ENCODE data around the gene ERN2.
"Not testable (repeated sequence)": the region's sequence is repeated elsewhere in the genome, so short reads cannot be mapped to it uniquely, and the experiment has no call there.

Gene ERN2

DNA sequence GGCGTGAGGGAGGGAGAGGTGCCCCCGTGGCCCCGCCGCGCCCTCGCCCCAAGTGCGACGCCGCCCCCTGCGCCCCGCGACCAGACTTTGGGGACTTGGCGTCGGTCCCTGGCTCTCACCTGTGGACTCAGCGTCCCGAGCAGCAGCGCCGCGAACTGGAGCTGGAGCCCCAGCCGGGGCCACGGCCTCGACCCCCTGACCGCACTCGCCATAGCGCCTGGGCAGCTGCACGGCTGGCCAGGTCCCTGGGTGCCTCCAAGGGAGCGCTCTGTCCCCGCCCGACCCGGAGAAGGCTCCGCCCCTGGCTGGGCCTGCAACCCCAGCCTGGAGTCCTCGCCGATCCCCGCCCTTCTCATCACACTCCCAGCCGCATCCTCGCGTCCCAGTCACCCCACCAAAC lies at the start of gene ERN2:
Gene ERN2, minus strand, starts transcription at position 247 of the 400 bp plus-strand sequence. Its CDS starts 35 bp downstream, at position 212.
- DNase-seq: no peak

DNA sequence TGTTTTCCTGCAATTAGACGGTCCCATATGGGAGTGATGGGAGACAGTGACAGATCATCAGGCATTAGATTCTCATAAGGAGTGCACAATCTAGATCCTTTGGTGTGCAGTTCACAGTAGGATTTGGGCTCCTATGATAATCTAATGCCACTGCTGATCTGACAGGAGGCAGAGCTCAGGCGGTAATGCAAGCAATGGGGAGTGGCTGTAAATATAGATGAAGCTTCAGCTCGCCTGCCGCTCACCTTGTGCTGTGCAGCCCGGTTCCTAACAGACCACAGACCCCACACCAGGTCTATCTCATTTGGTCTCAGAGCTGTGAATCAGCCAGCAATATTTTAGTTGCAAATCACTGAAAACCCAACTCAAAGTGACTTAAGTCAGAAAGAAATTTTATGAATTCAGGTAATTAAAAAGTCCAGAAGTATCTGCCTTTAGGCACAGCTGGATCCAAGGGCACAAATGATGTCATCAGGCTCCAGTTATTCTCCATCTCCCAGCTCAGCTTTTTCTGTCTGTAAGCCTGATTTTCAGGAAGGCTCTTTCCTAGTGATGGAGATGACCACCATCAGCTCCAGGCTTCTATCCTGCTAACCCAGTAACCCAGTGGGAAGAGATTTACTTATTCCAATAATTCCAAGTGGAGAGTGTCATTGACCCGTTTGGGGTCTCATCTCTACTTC lies 45.1 kb upstream of the ERN2 start:
- DNase-seq: no peak

DNA sequence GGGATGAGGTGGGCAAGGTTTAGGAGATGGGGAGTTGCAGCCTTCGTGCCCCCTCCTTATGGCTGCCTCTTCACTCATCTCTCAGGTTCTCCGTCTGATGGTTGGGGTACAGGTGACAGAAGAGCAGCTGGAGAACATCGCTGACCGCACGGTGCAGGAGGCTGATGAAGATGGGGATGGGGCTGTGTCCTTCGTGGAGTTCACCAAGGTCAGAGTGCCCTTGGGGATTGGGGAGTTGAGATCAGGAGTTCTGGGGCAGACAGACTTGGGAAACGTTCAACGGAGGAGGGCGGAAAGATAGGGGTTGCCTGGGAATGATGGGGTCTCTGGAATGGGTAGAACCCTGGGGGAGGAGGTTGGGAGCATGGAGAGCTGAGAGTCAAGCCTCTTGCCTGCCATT lies 44.1 kb upstream of the ERN2 start:
- no peak for DNase-seq

DNA sequence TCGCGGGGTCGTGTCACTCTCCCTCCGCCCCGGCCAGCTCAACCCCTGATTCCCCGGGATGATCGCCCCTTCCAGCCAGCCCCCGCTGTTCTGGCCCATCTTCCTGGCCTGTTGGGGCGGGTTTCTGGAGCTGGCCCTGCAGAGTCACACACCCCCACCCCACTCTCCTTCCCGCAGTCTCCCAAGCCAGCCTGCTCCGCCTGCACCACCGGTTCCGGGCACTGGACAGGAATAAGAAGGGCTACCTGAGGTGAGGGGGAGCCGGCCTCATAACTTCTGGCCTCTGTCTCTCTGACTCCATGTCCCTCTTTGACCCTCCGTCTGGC lies 42.4 kb upstream of the ERN2 start:
- no peak for DNase-seq

DNA sequence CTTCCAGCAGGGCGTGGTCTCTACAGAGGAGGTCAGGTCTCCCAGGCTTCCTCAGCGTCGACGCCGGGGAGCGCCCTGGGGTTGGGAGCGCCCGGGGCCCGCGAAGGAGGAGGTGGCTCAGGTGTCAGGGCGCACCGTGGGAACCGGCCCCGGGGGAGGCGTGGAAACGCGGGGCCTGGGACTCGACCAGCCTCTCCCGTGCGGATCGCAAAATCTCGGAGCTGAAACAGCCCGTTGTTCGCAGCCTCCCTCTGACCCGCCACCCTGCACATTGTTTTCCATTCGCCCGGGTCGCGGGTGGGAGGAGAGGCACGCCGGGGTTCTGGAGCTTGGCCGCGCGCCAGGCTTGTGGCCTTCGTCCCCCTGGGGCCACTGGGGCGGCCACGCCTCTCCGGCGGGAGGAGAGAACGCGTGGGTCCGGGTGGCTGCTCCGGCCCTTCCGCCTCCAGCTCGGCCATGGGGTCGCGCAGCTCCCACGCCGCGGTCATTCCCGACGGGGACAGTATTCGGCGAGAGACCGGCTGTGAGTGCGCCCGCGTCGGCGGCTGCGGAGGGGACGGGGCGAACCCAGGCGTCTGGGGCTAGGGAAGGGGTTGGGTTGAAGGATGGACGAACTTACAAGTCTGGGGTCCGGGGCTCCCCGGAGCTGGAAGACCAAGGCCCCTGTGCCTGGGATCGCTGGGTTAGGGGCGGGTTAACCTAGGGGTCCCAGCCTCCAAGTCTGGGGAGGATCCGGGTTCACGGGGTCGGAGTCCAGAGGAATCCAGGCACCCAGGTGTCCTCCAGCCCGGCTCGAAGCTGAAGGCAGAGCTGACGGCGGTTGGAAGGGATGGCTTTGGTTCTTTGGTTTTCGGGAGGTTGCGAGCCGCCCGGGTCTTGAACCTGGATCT lies 41.8 kb upstream of the ERN2 start, which contains the start of gene CHP2:
Gene CHP2, plus strand, starts transcription at position 433 of the 890 bp plus-strand sequence. Its CDS starts 24 bp downstream, at position 457.
- no peak for DNase-seq

DNA sequence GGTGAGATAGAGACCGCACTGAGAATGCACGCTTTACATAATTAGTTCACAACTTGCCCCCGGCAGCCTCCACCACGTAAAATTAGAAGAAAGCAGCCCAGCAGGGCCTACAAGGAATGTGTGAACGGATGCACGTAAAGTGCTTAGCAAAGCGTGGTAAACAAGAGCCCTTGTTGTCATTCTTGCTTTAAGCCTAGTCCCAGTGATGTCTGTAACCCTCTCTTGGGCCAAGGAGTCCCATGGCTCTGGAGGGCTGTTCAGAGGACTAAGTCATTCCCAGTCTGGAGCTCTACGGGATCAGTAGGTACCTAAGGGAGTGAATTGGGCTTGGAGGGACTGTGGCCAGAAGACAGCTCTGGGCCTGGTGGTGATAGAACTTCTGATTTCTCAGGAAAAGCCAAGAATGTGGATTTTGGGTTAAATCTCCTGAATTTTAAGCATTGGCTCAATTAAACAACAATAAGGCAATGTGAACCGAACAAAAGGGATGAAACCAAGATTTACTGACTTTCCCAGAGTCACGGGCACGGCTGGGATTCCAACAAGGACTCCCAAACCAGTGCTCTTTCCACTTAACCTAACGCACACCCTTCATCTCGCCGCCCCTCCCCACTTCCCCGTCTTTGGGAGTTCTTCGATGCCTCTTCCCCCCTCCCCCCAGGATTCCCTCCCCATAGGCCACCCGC lies 41.0 kb upstream of the ERN2 start:
- no peak for DNase-seq

DNA sequence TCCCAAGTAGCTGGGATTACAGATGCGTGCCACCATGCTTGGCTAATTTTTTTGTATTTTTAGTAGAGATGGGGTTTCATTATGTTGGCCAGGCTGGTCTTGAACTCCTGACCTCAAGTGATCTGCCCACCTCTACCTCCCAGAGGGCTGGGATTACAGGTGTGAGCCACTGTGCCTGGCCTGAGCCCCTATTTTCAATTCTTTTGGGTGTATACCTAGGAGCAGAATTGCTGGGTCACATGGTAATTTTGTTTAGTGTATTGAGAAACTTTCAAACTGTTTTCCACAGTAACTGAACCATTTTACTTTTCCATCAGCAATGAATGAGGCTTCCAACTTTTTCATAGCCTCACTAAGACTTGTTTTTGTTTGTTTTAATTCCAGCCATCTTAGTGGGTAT lies 38.0 kb upstream of the ERN2 start:
- not testable (repeated sequence) for DNase-seq

DNA sequence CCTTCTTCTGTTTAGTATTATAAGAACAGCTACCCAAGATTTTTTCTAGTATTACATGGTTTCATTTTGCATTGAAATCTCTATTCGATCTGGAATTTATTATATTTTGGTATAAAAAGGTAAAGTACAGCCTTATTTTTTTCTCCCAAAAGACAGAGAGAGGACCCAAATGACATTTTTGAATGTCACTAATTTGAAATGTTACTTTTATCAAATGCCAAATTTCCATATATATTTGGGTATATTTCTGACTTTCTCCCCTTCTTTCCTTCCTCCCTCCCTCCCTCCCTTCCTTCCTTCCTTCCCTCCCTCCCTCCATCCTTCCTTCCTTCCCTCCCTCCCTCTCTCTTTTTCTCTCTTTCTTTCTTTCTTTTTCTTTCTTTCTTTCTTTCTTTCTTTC lies 35.6 kb upstream of the ERN2 start:
- no peak for DNase-seq

- DNase-seq: no peak
These were observed 32.2 kb upstream of the ERN2 start for GRCh38 chr16:23745263-23745662.

- no peak for DNase-seq
These were observed 29.7 kb upstream of the ERN2 start for GRCh38 chr16:23742766-23743165.

DNA sequence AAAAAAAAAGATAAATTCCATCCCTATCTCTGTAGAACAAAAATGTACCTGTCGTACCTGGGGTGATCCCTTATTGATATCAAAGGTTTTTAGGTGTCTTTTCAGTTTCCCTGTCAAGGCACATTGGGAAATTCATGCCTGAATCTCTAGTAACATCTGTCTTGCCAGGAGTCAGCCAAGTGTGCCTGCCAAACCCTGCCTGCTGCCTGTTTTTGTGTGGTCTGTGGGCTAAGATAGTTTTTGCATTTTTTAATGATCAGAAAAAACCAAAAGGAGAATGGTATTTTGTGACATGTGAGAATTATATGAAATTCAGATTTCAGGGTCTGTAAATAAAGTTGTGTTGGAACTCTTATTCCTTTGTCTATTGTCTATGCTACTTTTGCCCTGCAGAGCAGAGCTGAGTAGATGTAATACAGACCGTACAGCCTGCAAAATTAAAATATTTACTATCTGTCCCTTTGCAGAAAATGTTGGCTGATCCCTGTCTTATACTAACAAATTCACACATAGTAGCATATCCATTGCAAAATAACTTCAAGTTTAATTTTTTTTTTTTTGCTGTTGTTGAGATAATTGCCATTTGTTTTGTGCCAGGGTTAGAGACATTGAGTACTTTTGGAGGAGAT lies 28.8 kb upstream of the ERN2 start:
- no peak for DNase-seq

- DNase-seq: no peak
These were observed 26.5 kb upstream of the ERN2 start for GRCh38 chr16:23739516-23739915.

DNA sequence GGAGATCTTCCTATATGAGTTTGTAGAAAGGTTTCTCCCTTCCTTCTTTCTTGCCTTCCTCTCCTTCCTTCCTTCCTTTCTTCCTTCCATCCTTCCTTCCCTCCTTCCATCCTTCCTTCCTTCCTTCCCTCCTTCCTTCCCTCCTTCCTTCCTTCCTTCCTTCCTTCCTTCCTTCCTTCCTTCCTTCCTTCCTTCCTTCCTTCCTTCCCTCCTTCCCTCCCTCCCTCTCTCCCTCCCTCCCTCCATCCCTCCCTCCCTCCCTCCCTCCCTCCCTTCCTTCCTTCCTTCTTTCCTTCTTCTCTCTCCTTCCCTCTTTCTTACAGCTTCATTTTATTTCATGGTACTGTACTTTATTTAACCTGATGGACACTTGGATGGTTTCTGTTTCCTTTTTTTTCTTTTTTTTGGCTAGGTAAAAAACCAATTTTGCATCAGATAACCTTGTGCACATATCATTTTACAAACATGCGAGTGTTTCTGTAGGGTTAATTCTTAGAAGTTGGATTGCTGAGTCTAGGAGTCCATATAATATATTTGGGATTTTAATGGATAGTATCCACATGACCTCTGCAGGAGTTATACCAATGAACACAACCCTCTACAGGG lies 24.5 kb upstream of the ERN2 start:
- not testable (repeated sequence) for DNase-seq

DNA sequence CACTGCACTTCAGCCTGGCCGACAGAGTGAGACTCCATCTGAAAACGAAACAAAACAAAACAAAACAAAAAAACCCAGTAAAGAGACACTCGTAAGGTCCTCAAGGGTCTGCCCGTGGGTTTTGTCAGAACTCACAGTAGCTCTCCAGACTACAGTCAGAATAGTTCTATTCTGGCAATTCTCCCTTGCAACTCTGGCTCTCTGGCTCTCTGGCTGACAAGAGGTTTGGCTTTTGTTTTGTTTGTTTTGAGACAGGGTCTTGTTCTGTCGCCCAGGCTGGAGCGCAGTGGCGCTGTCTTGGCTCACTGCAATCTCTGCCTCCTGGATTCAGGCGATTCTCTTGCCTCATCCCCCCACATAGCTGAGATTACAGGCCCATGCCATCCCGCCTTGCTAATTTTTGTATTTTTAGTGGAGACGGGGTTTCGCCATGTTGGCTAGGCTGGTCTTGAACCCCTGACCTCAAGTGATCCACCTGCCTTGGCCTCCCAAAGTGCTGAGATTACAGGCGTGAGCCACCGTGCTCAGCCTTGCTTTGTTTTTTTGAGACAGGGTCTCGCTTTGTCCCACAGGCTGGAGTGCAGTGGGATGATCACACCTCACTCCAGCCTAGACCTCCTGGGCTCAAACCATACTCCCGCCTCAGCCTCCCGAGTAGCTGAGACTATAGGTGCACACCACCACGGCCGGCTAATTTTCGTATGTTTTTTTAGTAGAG lies 21.3 kb upstream of the ERN2 start:
- no peak for DNase-seq

- DNase-seq: peak; percentile 5
These were observed 16.7 kb upstream of the ERN2 start for GRCh38 chr16:23729503-23730424.

DNA sequence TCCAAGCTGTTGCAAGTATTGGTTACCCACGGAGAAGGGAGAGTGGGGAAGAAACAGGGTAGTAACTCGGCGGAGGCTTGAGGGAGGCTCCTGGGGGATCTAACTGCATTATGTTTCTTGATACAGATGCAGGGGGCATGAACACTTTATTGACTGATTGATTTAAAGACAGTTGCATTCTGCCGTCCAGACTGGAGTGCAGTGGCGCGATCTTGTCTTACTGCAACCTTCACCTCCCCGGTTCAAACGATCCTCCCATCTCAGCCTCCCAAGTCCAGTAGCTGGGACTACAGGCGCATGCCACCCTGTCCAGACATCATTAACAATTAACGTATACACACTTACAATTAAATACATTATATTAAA lies 15.1 kb upstream of the ERN2 start:
- DNase-seq: no peak

DNA sequence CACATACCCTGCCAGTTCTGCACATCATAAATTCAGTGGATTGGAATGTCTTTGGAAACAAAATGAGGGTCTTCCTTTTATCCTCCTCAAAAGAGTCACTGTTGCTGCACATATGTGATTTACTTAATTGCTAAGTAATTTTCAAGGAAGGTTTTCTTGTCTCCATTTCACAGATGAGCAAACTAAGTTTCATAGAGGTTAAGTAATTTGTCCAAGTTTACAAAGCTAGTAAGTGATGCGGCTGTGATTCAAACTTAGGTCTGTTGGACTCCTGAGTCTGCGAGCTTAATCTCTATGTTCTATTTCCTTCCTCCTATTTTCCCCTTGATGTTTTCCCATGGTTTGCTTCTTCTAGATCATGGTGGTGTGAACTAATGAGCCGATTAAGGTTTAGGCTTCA lies 13.7 kb upstream of the ERN2 start:
- no peak for DNase-seq

GRCh38 chr16:23724785-23725131 lies 11.7 kb upstream of the ERN2 start:
- DNase-seq: no peak

GRCh38 chr16:23724096-23724784 lies 11.2 kb upstream of the ERN2 start:
- DNase-seq: no peak

DNA sequence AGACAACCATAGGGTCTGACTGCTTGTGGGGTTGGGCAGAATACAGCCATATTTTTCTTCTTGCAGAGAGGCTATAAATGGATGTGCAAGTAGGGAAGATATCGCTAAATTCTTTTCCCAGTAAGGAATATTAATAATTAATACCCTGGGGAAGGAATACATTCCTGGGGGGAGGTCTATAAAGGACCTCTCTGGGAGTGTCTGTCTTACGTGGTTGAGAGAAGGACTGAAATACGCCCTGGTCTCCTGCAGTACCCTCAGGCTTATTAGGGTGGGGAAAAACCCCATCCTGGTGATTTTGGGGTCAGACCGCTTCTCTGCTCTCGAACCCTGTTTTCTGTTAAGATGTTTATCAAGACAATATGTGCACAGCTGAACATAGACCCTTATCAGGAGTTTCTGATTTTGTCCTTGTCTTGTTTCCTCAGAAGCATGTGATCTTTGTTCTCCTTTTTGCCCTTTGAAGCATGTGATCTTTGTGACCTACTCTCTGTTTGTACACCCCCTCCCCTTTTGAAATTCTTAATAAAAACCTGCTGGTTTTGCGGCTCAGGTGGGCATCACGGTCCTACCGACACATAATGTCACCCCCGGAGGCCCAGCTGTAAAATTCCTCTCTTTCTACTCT lies 9.7 kb upstream of the ERN2 start:
- DNase-seq: not testable (repeated sequence)
